B cell (primary cell): Measurements from ENCODE around the gene NUP98.

Experiments
- EZH2 ChIP-seq: IDR thresholded peaks from 2 replicates; pipeline ENCODE4 v1.6.1; 2012; ENCODE audit warnings: borderline replicate concordance, low read depth, mild to moderate bottlenecking, moderate library complexity, low read length; ENCODE audit not compliant: insufficient read depth, poor library complexity, severe bottlenecking
- TF ChIP-seq, protein P1 (sequence below): fragments of 200-600 bp; IDR thresholded peaks from one replicate; pipeline ENCODE4 v1.8.0; 2022; ENCODE audit warnings: antibody characterized with exemption, mild to moderate bottlenecking

DNA sequence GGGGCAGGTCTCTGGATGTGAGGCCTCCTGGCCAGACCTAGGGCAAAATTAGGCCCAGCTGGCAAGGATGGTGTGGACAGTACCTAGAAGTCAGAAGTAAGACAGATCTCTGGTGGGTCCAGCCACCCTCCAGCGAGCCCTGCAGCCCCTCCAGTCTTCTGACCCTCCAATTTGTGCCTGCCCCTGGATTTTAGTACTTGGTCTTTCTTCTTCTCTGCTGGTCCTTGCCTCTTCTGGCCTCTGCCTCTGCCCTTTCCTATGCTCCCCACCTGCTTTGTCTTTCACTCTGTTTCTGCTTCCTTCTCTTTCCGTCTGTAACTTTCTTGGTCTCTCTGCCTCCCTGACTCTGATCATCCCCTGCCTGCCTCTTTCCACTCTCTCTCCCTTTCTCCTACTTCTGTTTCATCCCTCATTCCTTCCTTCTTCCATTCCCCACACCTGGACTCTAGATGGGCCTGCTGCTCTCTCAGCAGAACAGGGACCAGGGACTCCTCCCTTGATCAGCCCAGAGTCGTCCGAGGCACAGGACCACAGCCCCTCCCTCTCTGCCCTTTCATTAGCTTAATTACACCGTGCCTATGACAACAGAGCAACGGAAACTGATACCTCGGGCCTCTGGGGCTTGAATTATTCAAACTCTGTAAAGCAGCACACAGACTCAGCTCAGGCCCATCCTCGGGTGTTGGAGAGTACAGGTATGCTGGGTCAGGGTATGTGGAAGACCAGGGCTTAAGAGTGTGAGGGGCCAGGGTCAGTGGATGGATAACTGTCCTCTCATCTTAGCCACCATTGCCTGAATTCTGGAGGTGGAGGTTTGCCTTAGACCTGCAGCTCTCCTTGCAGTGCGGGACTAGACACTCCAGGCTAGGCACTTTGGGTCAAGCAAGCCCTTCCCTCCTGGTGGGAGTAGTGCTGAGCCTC lies 125.8 kb downstream of the NUP98 start, which contains the start of gene CHRNA10:
- TF ChIP-seq, protein P1, sequence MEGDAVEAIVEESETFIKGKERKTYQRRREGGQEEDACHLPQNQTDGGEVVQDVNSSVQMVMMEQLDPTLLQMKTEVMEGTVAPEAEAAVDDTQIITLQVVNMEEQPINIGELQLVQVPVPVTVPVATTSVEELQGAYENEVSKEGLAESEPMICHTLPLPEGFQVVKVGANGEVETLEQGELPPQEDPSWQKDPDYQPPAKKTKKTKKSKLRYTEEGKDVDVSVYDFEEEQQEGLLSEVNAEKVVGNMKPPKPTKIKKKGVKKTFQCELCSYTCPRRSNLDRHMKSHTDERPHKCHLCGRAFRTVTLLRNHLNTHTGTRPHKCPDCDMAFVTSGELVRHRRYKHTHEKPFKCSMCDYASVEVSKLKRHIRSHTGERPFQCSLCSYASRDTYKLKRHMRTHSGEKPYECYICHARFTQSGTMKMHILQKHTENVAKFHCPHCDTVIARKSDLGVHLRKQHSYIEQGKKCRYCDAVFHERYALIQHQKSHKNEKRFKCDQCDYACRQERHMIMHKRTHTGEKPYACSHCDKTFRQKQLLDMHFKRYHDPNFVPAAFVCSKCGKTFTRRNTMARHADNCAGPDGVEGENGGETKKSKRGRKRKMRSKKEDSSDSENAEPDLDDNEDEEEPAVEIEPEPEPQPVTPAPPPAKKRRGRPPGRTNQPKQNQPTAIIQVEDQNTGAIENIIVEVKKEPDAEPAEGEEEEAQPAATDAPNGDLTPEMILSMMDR, result no peak
- no peak for TF ChIP-seq EZH2
